Measurements from ENCODE around the gene NR2F1-AS1. TPM values are rescaled to one million over a fixed set of nuclear protein-coding genes. Genes with fewer than 3 reads are reported as not detected.

Gene NR2F1-AS1
- total and polyA plus RNA-seq, 9 of the 15 experiments (the other 6 are each of a cell fraction or from before 2014, with no cell fraction given) = not detected

DNA sequence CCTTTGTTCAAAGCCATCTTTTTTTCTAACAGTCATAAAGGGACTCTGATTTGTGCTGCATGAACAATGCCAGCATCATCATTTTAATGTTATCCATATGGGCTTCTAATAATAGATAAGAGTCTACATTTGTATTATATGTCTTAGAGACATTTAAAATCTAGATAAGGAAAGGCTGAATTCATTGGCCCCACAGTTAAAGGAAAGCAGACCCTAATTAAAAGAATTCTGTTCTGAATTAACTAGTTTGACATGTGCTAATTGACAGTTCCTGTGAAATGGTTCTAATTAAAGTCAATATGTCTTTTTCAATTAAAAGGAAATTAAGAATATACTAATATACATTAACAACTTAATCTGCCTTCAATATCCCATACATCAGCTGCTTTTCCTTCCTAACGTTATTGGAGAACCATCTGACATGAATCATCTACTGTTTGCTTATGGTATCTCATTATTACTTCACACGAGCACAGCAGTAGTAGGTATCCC, 104.7 kb downstream of the NR2F1-AS1 start:
- Histone ChIP-seq H3K9me1 (ENCODE audit: control insufficient read depth, insufficient read depth, low read length) (no peaks in the 10 kb centered on the region), H3K4me1 (replicated peaks in 1 of 2; ENCODE audit: control insufficient read depth in 2 of 2, insufficient read depth in 2 of 2, low read length in 2 of 2) (no peaks in the 10 kb centered on the region), H4K20me1 (replicated peaks; ENCODE audit: control insufficient read depth, insufficient read depth, low read length) (no peaks in the 10 kb centered on the region), H3K27me3 (ENCODE audit: control insufficient read depth in 2 of 2, insufficient read depth in 2 of 2, low read length in 2 of 2) (no peaks in the 10 kb centered on the region), H3K4me2 (ENCODE audit: insufficient read depth, low read length) (no peak overlapping the region), H3K36me3 (ENCODE audit: control insufficient read depth, insufficient read depth, low read length) (no peaks in the 10 kb centered on the region), H3K9me3 (replicated peaks; ENCODE audit: control insufficient read depth, insufficient read depth, low read depth, low read length) (no peaks in the 10 kb centered on the region), H3K79me2 (ENCODE audit: control insufficient read depth, insufficient read depth, low read length) (no peaks in the 10 kb centered on the region), H2AFZ (ENCODE audit: low read depth, low read length) (no peak overlapping the region), H3K27ac (ENCODE audit: extremely low read depth, low read depth, low read length) (no peak overlapping the region), H3K9ac (ENCODE audit: insufficient read depth in 1 of 2, low read depth in 2 of 2, low read length in 2 of 2) (no peak overlapping the region), H3K4me3 (no peak overlapping the region)
- ATAC-seq = no peak
- in situ Hi-C loops (cut with MboI) (no loop called here), intact Hi-C loops (cut with micrococcal nuclease) (no loop called here)
- ChIA-PET POLR2A (no interaction called here), CTCF (ENCODE audit: low intra/inter-chr PET ratio) (no interaction called here)
- BruUV-seq (replicated peaks) = no TSS peak
- 0% methylated on average over 2 of the region's 2 CpGs for WGBS (ENCODE audit: insufficient coverage, low coverage, missing lambda C conversion rate)
- no peak for FAIRE-seq
- DNase-seq (ENCODE audit: extremely low read depth in 1 of 4, low spot score in 3 of 4) = no peak
- TF ChIP-seq YY1 (IDR thresholded peaks at IDR 0.05; ENCODE audit: borderline replicate concordance in 1 of 3, control insufficient read depth in 1 of 3, extremely low read depth in 1 of 3, insufficient read depth in 3 of 3, insufficient read length in 1 of 3, insufficient replicate concordance in 2 of 3, low read depth in 1 of 3, low read length in 2 of 3) = no peak
- TF ChIP-seq ATF1 (CRISPR knock-in tag; IDR thresholded peaks at IDR 0.05) = no peak
- TF ChIP-seq ATF1 (tag; IDR thresholded peaks at IDR 0.05) = no peak
- TF ChIP-seq E2F3 (CRISPR knock-in tag; IDR thresholded peaks at IDR 0.05) = no peak
- TF ChIP-seq CHD2 (IDR thresholded peaks at IDR 0.05; ENCODE audit: low read depth, low read length) = no peak
- no peak for TF ChIP-seq NUFIP1 (IDR thresholded peaks at IDR 0.05; ENCODE audit: partially characterized antibody)
- no peak for TF ChIP-seq THRAP3 (IDR thresholded peaks at IDR 0.05; ENCODE audit: borderline replicate concordance)
- no peak for TF ChIP-seq NCOA1 (IDR thresholded peaks at IDR 0.05; ENCODE audit: low read depth)
- no peak for TF ChIP-seq MGA (IDR thresholded peaks at IDR 0.05)
- no peak for TF ChIP-seq PKNOX1 (IDR thresholded peaks at IDR 0.05)

All from K562 (cell line).